K562 (cell line): Measurements from ENCODE around the gene WDPCP. TPM values are rescaled to one million over a fixed set of nuclear protein-coding genes. Genes with fewer than 3 reads are reported as not detected.

Experiments used
- FOSL1 ChIP-seq: fragments of 200-800 bp; sonication (Bioruptor generic); conservative IDR thresholded peaks from 2 replicates; pipeline ENCODE4 v1.6.1; 2016; ENCODE audit warnings: missing genetic modification characterization, missing compliant biosample characterization
- HCFC1 ChIP-seq: IDR thresholded peaks from 2 replicates; pipeline ENCODE4 v1.6.1; 2012; ENCODE audit warnings: low read depth, low read length, improper control_type of control experiment
- KDM4B ChIP-seq, 2 experiments: fragments of 450-650 bp in 1 of 2; sonication (generic) in 1 of 2; IDR thresholded peaks; 2 replicates each; pipeline ENCODE4 v1.6.1; 2016 to 2017; ENCODE audit warnings: borderline replicate concordance in 2 of 2, antibody characterized with exemption in 1 of 2, low read depth in 1 of 2, mild to moderate bottlenecking in 1 of 2
- MCM3 ChIP-seq: fragments of 450-650 bp; IDR thresholded peaks from 2 replicates; pipeline ENCODE4 v1.6.1; 2016
- RFX5 ChIP-seq: IDR thresholded peaks from 2 replicates; pipeline ENCODE4 v1.6.1; 2011; ENCODE audit warnings: low read depth, mild to moderate bottlenecking, improper control_type of control experiment, low read length
- TCF3 ChIP-seq: sonication (generic); formaldehyde crosslinking; IDR thresholded peaks from 2 replicates; pipeline ENCODE4 v1.4.0; 2020; ENCODE audit warnings: mild to moderate bottlenecking, missing genetic modification reagents
- U2AF1 ChIP-seq: fragments of 200-400 bp; formaldehyde crosslinking; optimal IDR thresholded peaks from 2 replicates; pipeline ENCODE3; 2017; ENCODE audit warnings: mild to moderate bottlenecking, low read depth, low read length, moderate library complexity
- UBTF ChIP-seq, 2 experiments: IDR thresholded peaks; 2 replicates each; pipeline ENCODE4 v1.6.1; 2012; ENCODE audit warnings: improper control_type of control experiment in 2 of 2, low read depth in 2 of 2, low read length in 2 of 2, borderline replicate concordance in 1 of 2
- ZNF384 ChIP-seq: IDR thresholded peaks from 2 replicates; pipeline ENCODE4 v1.6.1; 2012; ENCODE audit warnings: low read depth, low read length, improper control_type of control experiment
- polyA plus RNA-seq, 8 experiments: library from polyadenylated mRNA; depleted of rRNA in 4 of 8; stranded (reverse) in 5 of 8; unstranded in 3 of 8; fragments of >200 nt; fragmentation: Nextera tagmentation in 2 of 8; fragmentation: Illumina TruSeq in 1 of 8; extraction: Ambion mirVana in 2 of 8; extraction: Trizol in 1 of 8; gene quantifications; 2 replicates each; pipeline versions ENCODE4 v1.2.1 to v1.2.3, GENCODE V29; 2011 to 2014; ENCODE audit warnings: inconsistent platforms in 1 of 8, missing spikeins in 1 of 8
- total RNA-seq, 7 experiments: library from RNA; depleted of rRNA in 6 of 7; stranded (reverse); fragments of >200 nt in 6 of 7; fragmentation: Illumina TruSeq in 2 of 7; extraction: Trizol in 2 of 7; gene quantifications; 2 replicates each; pipeline versions ENCODE4 v1.2.1 to v1.2.3, GENCODE V29; 2011 to 2021; ENCODE audit warnings: low replicate concordance in 1 of 7
- TF ChIP-seq, protein P1 (sequence below): fragments of 450-650 bp; formaldehyde crosslinking; IDR thresholded peaks from 2 replicates; pipeline ENCODE4 v1.4.0; 2020; ENCODE audit warnings: mild to moderate bottlenecking
- TF ChIP-seq, protein P2 (sequence below), 2 experiments: IDR thresholded peaks; 2 replicates each; pipeline ENCODE4 v1.6.1; 2011; ENCODE audit warnings: borderline replicate concordance in 1 of 2, control low read depth in 1 of 2, low read depth in 1 of 2, low read length in 1 of 2, mild to moderate bottlenecking in 1 of 2, mixed read lengths in 1 of 2, moderate library complexity in 1 of 2; ENCODE audit not compliant: insufficient read depth in 1 of 2, insufficient read length in 1 of 2, poor library complexity in 1 of 2, severe bottlenecking in 1 of 2; ENCODE audit errors: extremely low read depth in 1 of 2

WDPCP gene
- total and polyA plus RNA-seq, 9 of the 15 experiments (the other 6 are each of a cell fraction or from before 2014, with no cell fraction given), result 1.4 to 6.4 (median 5.5) TPM

DNA sequence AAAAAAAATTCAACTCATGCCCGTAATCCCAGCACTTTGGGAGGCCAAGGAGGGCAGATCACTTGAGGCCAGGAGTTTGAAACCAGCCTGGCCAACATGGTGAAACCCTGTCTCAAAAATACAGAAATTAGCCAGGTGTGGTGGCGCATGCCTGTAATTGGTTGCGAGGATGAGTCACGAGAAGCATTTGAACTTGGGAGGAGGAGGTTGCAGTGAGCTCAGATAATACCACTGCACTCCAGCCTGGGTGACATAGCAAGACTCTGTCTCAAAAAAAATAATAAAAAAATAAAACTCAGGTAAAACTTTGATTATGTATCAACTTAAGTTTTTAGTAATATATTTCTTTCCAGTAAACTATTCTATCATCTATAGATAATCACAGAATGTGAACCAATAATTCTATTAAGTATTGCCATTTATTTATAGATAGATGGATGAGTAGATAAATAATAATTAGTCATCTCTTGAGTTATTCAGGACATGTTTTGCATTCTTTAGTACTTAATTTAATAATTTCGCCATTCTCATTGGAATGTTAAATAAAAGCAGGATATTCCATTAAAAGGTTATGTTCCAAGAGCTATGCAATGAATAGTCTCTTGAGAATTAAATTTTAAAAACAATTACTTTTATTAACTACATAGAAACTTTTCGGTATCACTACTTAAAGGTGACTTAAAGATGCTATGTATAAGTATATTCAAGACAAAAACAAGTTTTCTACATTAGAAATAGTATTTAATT is 48.7 kb downstream of the WDPCP start (continued):
- TF ChIP-seq UBTF (IDR thresholded peaks at IDR 0.05; ENCODE audit: borderline replicate concordance in 1 of 2, low read depth in 2 of 2, low read length in 2 of 2) (no peak), MCM3 (no peak), TCF3 (no peak), KDM4B (IDR thresholded peaks at IDR 0.05; ENCODE audit: borderline replicate concordance in 2 of 2, low read depth in 1 of 2) (no peak), FOSL1 (peak; percentile 35), ZNF384 (no peak), U2AF1 (no peak), RFX5 (no peak), HCFC1 (no peak)
- TF ChIP-seq, protein P1, sequence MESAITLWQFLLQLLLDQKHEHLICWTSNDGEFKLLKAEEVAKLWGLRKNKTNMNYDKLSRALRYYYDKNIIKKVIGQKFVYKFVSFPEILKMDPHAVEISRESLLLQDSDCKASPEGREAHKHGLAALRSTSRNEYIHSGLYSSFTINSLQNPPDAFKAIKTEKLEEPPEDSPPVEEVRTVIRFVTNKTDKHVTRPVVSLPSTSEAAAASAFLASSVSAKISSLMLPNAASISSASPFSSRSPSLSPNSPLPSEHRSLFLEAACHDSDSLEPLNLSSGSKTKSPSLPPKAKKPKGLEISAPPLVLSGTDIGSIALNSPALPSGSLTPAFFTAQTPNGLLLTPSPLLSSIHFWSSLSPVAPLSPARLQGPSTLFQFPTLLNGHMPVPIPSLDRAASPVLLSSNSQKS (CRISPR knock-in tag), result no peak
- TF ChIP-seq, protein P2, sequence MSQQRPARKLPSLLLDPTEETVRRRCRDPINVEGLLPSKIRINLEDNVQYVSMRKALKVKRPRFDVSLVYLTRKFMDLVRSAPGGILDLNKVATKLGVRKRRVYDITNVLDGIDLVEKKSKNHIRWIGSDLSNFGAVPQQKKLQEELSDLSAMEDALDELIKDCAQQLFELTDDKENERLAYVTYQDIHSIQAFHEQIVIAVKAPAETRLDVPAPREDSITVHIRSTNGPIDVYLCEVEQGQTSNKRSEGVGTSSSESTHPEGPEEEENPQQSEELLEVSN (IDR thresholded peaks at IDR 0.05; ENCODE audit: borderline replicate concordance in 1 of 2, extremely low read depth in 1 of 2, insufficient read depth in 1 of 2, insufficient read length in 1 of 2, low read depth in 1 of 2, low read length in 1 of 2, poor library complexity in 1 of 2, severe bottlenecking in 1 of 2), result no peak
